Measurements from ENCODE around the gene BLMH. TPM values are rescaled to one million over a fixed set of nuclear protein-coding genes. Genes with fewer than 3 reads are reported as not detected.

Gene BLMH
- total and polyA plus RNA-seq, 2 experiments from 2014 or later, result 36.4 to 58.7 TPM

DNA sequence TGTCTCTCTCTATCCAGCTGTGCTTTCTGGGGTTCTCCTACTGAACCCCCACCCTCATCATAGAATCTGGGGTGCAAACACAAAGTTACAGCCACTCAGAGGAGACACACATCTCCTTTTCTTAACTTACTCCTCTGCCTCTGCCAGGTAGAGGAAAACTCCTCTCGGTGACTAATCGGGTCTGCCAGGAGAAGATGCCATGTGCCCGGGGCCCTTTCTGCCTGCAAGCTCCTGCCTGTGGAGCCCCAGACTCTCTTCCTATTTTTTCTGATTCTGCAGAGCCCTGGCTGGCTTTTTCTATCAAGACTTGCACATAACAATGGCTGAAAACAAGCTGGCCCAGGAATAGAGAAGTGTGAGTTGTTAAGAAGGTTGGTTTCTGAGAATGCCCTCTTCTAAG, 66.6 kb downstream of the BLMH start (continued):
- TF ChIP-seq, protein P1, sequence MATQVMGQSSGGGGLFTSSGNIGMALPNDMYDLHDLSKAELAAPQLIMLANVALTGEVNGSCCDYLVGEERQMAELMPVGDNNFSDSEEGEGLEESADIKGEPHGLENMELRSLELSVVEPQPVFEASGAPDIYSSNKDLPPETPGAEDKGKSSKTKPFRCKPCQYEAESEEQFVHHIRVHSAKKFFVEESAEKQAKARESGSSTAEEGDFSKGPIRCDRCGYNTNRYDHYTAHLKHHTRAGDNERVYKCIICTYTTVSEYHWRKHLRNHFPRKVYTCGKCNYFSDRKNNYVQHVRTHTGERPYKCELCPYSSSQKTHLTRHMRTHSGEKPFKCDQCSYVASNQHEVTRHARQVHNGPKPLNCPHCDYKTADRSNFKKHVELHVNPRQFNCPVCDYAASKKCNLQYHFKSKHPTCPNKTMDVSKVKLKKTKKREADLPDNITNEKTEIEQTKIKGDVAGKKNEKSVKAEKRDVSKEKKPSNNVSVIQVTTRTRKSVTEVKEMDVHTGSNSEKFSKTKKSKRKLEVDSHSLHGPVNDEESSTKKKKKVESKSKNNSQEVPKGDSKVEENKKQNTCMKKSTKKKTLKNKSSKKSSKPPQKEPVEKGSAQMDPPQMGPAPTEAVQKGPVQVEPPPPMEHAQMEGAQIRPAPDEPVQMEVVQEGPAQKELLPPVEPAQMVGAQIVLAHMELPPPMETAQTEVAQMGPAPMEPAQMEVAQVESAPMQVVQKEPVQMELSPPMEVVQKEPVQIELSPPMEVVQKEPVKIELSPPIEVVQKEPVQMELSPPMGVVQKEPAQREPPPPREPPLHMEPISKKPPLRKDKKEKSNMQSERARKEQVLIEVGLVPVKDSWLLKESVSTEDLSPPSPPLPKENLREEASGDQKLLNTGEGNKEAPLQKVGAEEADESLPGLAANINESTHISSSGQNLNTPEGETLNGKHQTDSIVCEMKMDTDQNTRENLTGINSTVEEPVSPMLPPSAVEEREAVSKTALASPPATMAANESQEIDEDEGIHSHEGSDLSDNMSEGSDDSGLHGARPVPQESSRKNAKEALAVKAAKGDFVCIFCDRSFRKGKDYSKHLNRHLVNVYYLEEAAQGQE (IDR thresholded peaks at IDR 0.05; ENCODE audit: unreplicated experiment), result no peak
- TF ChIP-seq POLR2AphosphoS5 (IDR thresholded peaks at IDR 0.05; ENCODE audit: low read depth), result no peak
- TF ChIP-seq STAT1 (IDR thresholded peaks at IDR 0.05; ENCODE audit: unreplicated experiment), result no peak
- TF ChIP-seq CREB1 (CRISPR knock-in tag; IDR thresholded peaks at IDR 0.05; ENCODE audit: low read depth), result no peak

DNA sequence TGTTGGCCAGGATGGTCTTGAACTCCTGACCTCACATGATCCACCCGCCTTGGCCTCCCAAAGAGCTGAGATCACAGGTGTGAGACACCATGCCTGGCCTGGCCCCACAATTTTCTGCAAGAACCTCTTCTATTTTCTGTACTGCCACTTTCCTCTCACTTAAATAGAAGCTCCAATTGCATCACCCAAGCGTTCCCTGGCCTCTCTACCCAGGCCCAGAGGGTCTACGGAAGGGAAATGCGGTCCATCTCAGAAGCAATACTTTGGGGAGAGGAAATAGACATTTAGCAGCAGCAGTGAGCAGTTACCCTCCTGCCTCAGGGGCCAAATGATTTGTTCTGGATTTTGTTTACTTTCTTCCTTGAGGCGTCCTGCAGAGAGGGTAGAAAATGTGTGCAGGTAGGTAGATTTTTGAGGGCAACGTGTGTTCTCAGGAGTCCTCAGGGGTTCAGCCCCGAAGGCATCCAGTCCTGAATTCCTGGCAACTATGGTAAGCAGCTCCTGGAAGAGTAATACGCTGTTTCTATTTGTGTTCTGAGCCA, 67.3 kb downstream of the BLMH start:
- Histone ChIP-seq H3K4me2 (no peak overlapping the region), H3K27me3 (ENCODE audit: insufficient read depth) (no peaks in the 10 kb centered on the region), H2AFZ (peak overlapping the region; percentile 43), H3K79me2 (replicated peaks; ENCODE audit: insufficient read depth) (no peaks in the 10 kb centered on the region), H3K4me1 (ENCODE audit: insufficient read depth) (no peaks in the 10 kb centered on the region), H3F3A (replicated peaks; ENCODE audit: low read depth) (no peaks in the 10 kb centered on the region), H3K36me3 (ENCODE audit: insufficient read depth) (no peaks in the 10 kb centered on the region), H4K20me1 (replicated peaks; ENCODE audit: insufficient read depth) (no peaks in the 10 kb centered on the region), H3K9me2 (ENCODE audit: insufficient read depth) (no peaks in the 10 kb centered on the region), H3K27ac (ENCODE audit: low read depth) (no peak overlapping the region), H3K4me3 (no peak overlapping the region)
- no peak overlapping the region for H3K4me3 Mint-ChIP-seq
- peak overlapping the region; percentile 8; the same call in 1 of the 2 replicates for H3K27ac Mint-ChIP-seq
- DNase-seq (ENCODE audit: low spot score) (no peak), ATAC-seq (no peak)
- H3K36me3 Mint-ChIP-seq (ENCODE audit: low read depth), result no peaks in the 10 kb centered on the region
- H3K9me3 Mint-ChIP-seq, result no peaks in the 10 kb centered on the region
- peaks cover 4% of the 10 kb centered on the region for H3K4me1 Mint-ChIP-seq
- peaks cover 8% of the 10 kb centered on the region for H3K27me3 Mint-ChIP-seq (ENCODE audit: insufficient read depth, low read depth, poor library complexity)
- no peak for TF ChIP-seq ZNF114 (CRISPR knock-in tag; IDR thresholded peaks at IDR 0.05)
- no peak for TF ChIP-seq STAT1 (IDR thresholded peaks at IDR 0.05; ENCODE audit: unreplicated experiment)
- TF ChIP-seq, protein P1 (IDR thresholded peaks at IDR 0.05; ENCODE audit: unreplicated experiment), result no peak
- TF ChIP-seq EZH2 (IDR thresholded peaks at IDR 0.05; ENCODE audit: low read depth, unreplicated experiment), result no peak
- TF ChIP-seq JUNB (IDR thresholded peaks at IDR 0.05; ENCODE audit: unreplicated experiment), result no peak
- TF ChIP-seq, protein P2, sequence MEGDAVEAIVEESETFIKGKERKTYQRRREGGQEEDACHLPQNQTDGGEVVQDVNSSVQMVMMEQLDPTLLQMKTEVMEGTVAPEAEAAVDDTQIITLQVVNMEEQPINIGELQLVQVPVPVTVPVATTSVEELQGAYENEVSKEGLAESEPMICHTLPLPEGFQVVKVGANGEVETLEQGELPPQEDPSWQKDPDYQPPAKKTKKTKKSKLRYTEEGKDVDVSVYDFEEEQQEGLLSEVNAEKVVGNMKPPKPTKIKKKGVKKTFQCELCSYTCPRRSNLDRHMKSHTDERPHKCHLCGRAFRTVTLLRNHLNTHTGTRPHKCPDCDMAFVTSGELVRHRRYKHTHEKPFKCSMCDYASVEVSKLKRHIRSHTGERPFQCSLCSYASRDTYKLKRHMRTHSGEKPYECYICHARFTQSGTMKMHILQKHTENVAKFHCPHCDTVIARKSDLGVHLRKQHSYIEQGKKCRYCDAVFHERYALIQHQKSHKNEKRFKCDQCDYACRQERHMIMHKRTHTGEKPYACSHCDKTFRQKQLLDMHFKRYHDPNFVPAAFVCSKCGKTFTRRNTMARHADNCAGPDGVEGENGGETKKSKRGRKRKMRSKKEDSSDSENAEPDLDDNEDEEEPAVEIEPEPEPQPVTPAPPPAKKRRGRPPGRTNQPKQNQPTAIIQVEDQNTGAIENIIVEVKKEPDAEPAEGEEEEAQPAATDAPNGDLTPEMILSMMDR (conservative IDR thresholded peaks at IDR 0.05; ENCODE audit: low read depth in 2 of 2), result no peak
- TF ChIP-seq, protein P3, sequence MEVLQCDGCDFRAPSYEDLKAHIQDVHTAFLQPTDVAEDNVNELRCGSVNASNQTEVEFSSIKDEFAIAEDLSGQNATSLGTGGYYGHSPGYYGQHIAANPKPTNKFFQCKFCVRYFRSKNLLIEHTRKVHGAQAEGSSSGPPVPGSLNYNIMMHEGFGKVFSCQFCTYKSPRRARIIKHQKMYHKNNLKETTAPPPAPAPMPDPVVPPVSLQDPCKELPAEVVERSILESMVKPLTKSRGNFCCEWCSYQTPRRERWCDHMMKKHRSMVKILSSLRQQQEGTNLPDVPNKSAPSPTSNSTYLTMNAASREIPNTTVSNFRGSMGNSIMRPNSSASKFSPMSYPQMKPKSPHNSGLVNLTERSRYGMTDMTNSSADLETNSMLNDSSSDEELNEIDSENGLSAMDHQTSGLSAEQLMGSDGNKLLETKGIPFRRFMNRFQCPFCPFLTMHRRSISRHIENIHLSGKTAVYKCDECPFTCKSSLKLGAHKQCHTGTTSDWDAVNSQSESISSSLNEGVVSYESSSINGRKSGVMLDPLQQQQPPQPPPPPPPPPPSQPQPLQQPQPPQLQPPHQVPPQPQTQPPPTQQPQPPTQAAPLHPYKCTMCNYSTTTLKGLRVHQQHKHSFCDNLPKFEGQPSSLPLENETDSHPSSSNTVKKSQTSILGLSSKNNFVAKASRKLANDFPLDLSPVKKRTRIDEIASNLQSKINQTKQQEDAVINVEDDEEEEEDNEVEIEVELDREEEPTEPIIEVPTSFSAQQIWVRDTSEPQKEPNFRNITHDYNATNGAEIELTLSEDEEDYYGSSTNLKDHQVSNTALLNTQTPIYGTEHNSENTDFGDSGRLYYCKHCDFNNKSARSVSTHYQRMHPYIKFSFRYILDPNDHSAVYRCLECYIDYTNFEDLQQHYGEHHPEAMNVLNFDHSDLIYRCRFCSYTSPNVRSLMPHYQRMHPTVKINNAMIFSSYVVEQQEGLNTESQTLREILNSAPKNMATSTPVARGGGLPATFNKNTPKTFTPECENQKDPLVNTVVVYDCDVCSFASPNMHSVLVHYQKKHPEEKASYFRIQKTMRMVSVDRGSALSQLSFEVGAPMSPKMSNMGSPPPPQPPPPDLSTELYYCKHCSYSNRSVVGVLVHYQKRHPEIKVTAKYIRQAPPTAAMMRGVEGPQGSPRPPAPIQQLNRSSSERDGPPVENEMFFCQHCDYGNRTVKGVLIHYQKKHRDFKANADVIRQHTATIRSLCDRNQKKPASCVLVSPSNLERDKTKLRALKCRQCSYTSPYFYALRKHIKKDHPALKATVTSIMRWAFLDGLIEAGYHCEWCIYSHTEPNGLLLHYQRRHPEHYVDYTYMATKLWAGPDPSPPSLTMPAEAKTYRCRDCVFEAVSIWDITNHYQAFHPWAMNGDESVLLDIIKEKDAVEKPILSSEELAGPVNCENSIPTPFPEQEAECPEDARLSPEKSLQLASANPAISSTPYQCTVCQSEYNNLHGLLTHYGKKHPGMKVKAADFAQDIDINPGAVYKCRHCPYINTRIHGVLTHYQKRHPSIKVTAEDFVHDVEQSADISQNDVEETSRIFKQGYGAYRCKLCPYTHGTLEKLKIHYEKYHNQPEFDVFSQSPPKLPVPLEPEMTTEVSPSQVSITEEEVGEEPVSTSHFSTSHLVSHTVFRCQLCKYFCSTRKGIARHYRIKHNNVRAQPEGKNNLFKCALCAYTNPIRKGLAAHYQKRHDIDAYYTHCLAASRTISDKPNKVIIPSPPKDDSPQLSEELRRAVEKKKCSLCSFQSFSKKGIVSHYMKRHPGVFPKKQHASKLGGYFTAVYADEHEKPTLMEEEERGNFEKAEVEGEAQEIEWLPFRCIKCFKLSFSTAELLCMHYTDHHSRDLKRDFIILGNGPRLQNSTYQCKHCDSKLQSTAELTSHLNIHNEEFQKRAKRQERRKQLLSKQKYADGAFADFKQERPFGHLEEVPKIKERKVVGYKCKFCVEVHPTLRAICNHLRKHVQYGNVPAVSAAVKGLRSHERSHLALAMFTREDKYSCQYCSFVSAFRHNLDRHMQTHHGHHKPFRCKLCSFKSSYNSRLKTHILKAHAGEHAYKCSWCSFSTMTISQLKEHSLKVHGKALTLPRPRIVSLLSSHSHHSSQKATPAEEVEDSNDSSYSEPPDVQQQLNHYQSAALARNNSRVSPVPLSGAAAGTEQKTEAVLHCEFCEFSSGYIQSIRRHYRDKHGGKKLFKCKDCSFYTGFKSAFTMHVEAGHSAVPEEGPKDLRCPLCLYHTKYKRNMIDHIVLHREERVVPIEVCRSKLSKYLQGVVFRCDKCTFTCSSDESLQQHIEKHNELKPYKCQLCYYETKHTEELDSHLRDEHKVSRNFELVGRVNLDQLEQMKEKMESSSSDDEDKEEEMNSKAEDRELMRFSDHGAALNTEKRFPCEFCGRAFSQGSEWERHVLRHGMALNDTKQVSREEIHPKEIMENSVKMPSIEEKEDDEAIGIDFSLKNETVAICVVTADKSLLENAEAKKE (CRISPR knock-in tag; IDR thresholded peaks at IDR 0.05), result no peak
